Frontal cortex (tissue), 4 donors: ENCODE results near the gene CAPZA2. TPM values are rescaled to one million over a fixed set of nuclear protein-coding genes. Genes with fewer than 3 reads are reported as not detected.
"Not testable (repeated sequence)": the region's sequence is repeated elsewhere in the genome, so short reads cannot be mapped to it uniquely, and the experiment has no call there.

ENCODE experiments used
- DNase-seq, 2 donors: peaks; one replicate each; pipeline ENCODE4 v3.0.0; 2012; ENCODE audit warnings: low spot score in 2 of 2
- FAIRE-seq: peaks from 2 replicates; lab custom pipeline; 2012; peaks lifted over from hg19 to GRCh38; lab: Jason Lieb, UNC
- total RNA-seq: library from RNA; depleted of rRNA; stranded (reverse); fragments of >200 nt; gene quantifications from one replicate; pipeline ENCODE4 v1.2.3, GENCODE V29; 2014
- donor health status: control.
- donor health status: control.
- donor health status: control.

CAPZA2 gene
- 154 TPM for total RNA-seq

DNA sequence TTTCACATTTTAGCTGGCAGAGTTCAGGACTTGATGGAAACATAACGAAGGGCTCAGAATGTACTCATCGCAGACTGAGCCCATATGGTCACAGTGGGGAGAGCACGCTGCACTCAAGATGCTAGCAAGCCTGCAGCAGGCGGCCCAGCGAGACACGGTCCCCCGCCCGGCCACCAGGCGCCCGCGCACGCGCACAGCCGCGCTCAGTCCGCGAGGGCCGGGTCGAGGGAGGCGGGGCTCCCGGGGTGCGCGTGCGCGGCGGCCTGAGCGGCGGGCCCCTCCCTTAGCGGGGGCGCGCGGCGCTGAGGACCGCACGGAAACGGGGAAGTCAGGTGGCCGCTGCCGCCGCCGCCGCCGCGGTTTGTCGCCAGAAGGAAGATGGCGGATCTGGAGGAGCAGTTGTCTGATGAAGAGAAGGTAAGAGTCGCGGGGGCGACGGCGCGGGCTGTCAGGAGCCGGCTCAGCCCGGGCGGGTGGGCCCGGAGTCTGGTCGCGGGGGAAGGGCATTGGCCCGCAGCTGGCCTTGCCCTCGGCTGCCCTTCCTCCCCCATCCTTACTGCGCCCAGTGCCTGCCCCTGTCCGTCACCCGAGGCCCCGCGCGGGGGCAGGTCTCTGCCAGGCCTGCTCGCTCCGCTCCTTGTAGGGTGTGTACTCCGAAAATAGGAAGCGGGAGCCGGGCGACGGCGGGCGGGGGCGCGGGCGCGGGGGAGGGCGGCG lies at the start of gene CAPZA2:
Gene CAPZA2, plus strand, starts transcription at position 354 of the 717 bp plus-strand sequence. Its CDS starts 25 bp downstream, at position 379.
- DNase-seq (peak; percentile 97 to 98), FAIRE-seq (no peak)

DNA sequence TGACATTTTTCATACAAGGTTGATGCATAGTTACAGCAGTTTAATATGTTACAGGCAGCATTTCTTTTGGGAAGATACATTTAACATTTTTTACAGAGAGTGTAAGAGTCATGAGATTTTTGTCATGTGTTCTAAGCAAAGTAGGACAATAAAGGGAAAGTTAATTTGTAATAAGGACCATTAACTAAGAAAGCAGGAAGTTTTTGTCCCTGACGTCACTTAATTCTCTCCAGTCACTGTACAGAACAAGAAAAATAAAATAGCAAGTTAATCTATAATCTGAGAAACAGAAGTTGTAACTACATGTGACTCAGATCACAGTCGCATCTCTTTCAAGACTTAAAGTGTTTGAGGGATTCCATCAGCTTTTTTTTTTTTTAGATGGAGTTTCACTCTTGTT lies 49.5 kb upstream of the CAPZA2 start:
- DNase-seq (no peak), FAIRE-seq (no peak)

DNA sequence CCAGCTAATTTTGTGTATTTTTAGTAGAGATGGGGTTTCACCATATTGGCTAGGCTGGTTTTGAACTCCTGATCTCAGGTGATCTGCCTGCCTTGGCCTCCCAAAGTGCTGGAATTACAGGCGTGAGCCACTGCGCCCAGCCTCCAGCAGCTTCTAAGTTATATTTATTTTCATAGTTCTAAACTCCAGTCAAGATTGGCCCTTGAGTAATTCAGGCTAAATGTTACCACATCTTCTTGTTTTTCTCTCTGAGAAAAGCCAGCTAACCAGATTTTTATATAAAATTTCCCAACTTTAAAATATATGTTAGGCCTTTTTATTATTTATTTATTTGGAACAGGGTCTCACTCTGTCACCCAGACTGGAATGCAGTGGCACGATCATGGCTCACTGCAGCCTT lies 49.0 kb upstream of the CAPZA2 start:
- not testable (repeated sequence) for FAIRE-seq, DNase-seq

DNA sequence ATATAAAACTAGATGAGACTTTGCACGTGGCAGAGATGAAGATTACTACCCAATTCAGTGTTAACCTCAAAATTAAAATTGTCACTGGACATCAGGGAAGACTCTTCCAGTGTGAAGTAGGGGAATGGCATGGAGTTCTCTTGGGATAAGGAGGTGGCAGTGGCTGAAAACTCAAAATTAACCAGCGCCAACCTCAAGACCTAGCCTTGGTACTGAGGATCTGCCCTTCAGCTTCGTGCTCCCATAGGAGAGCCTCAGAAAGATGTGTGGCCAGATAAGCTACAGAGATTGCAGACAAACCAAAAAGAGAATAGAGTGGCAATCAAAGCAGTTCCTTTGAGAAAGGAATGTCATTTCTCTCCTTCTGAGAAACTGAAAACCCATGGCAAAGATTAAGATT lies 47.3 kb upstream of the CAPZA2 start:
- FAIRE-seq (no peak), DNase-seq (no peak)

DNA sequence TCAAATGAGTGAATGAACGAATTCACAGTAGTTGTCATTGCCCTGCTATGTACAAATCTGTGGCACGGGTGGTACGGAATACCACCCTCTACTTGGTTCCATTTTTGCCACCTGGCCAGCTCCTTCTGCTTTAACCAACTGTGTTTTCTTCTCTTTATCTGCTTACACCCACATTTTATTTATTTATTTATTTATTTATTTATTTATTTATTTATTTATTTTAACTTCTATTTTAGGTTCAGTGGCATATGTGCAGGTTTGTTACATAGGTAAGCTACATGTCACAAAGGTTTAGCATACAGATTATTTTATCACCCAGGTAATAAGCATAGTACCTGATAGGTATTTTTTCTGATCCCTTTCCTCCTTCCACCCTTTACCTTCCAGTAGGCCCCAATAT lies 42.2 kb upstream of the CAPZA2 start:
- FAIRE-seq = no peak
- no peak for DNase-seq

DNA sequence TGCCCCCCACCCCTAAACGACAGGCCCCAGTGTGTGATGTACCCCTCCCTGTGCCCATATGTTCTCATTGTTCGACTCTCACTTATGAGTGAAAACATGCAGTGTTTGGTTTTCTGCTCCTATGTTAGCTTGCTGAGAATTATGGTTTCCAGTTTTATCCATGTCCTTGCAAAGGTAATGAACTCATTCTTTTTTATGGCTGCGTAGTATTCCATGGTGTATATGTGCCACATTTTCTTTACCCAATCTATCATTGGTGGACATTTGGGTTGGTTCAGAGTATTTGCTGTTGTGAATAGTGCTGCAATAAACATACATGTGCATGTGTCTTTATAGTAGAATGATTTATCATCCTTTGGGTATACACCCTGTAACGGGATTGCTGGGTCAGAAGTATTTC lies 40.7 kb upstream of the CAPZA2 start:
- not testable (repeated sequence) for DNase-seq, FAIRE-seq

DNA sequence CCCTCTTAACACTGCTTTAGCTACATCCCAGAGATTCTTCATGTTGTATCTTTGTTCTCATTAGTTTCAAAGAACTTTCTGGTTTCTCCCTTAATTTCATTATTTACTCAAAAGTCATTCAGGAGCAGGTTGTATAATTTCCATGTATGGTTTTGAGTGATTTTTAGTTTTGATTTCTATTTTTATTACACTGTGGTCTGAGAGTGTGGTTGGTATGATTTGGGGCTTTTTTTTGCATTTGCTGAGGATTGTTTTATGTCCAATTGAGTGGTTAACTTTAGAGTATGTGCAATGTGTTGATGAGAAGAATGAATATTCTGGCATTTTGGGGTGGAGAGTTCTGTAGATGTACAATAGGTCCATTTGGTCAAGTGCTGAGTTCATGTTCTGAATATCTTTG lies 37.9 kb upstream of the CAPZA2 start:
- DNase-seq = no peak
- no peak for FAIRE-seq

DNA sequence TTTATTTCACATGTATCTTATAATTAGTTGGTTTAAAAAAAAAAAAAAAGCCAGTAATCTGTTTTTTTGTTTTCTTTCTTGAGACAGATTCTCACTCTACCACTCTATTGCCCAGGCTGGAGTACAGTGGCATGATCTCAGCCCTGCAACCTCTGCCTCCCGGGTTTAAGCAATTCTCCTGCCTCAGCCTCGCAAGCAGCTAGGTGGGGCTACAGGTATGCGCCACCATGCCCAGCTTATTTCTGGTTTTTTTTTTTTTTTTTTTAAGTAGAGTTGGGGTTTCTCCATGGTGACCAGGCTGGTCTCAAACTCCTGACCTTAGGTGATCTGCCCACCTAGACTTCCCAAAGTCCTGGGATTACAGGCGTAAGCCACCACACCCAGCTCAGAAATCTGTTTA lies 34.1 kb upstream of the CAPZA2 start:
- DNase-seq (no peak), FAIRE-seq (no peak)

DNA sequence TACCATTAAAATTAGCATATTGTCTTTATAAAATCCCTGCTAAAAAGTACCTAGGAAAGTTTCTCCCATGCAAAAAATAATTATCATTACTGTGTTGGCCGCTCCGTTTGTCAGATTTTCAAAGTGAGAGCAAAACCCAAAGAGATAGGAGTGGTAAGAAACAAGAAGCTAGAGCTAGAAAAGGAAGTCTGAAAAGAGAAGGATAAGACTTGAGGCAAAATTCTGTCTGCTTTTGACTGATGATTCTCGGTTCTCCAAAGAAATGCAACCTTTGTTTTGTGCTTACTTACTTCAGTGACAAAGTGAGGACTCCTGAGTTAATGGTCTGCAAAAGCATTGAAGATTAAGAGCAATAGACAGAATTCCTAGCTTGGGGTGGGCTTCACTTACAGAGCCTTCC lies 33.3 kb upstream of the CAPZA2 start:
- DNase-seq (no peak), FAIRE-seq (no peak)

DNA sequence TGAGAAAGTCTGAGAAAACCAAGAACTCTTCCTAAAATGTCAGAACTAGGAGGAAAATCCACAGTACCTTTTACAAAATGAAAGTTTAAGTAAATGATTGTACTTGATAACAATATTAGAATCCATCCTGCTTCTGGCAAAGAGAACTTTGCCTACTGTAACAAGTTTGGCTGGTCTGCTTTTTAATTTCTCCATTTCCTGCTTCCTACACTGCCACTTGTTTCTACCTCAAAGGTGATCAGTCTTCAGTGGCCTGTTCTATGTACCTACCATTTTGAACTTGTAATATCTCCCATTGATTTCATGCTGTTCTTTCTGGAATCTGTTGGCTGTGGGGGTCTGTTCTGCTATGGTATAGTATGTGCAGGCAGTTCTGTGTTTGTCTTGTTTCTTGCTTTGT lies 32.9 kb upstream of the CAPZA2 start:
- FAIRE-seq (no peak), DNase-seq (no peak)

DNA sequence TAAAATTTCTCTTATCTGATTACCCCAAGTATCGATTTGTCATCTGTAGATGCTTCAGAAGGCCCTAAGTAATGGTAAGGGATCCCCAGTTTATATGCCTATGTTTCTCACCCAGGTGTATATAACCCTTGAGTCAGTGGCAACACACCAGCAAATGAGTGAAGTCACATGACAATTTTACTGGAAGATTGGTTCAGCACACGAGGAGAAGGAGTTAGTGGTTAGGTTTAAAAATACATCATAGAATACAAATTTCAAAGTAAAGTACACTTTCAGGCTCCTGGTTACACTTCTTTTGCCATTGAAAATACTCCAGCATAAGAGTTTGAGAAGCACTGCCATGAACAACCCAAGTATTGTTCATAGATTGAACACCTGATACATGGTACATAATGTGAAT lies 29.7 kb upstream of the CAPZA2 start:
- FAIRE-seq = no peak
- DNase-seq = no peak

DNA sequence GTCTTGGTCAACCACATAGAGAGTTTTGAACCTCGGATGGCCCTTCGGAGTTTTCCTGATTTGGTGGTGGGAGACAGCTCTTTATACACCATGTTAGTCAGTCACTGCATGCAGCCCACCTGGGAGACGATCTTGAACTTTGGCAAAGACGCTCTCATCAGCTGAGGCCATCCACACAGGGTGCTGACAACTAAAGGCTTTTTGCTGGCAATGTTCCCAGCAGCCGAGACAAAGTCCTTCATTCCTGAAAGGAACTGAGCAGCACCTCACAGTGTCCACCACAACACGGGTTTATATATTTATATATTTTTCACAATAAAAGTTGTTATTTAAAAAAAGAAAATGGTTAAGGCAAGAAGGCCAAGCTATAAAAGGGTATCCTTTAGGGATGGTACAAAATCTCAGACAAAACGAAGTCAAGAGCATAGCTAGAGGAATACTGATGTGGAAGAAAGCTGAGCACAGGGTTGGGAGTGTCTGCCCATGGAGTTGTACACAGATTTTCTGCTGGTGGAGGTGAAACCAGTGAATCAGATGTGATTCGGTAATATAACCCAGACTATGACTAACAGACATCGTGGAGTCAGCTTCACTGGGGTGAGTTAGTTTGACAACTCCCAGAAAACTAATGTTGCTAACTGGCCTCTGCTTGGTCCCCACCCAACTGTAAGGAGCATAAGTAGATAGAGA lies 27.4 kb upstream of the CAPZA2 start:
- no peak for FAIRE-seq

DNA sequence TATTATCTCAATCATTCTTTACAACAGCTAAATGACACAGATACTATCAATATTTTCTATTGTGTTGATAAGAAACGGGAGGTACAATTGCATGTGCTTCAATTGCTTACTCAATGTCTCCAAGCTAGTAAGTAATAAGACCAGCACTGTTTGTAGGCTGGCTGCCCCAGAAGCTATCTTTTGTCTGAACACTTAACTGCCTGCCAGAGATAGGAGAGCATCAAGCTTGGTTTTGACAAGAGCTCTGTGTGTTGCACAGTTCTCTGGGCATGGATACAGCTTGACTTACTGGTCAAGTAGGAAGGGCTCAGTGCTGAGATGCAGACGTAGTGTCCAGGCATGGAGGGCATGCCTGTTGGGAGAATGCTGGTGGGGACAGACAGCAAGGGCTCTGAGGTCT lies 26.3 kb upstream of the CAPZA2 start:
- no peak for DNase-seq

More for the DNA sequence above, 27.4 kb upstream of the CAPZA2 start:
- no peak for DNase-seq

DNA sequence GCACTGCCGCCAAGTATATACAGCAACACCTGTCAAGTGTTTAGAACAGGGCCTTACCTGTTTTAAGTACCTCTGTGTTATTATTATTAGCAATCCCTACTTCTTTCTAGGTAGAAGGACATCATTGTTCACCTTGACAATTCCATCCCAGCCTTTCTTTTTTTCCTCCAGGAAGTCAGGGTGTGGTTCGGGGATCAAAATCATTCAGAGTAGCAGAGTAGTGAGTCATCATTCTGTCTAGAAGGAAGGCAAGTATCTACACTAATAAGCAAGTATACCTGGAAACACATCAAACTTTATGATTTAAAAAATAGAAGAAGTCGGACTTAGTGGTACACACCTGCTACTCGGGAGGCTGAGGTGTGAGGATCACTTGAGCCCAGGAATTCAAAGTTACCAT lies 25.5 kb upstream of the CAPZA2 start:
- DNase-seq (no peak), FAIRE-seq (no peak)

More for the DNA sequence above, 26.3 kb upstream of the CAPZA2 start:
- FAIRE-seq = no peak

DNA sequence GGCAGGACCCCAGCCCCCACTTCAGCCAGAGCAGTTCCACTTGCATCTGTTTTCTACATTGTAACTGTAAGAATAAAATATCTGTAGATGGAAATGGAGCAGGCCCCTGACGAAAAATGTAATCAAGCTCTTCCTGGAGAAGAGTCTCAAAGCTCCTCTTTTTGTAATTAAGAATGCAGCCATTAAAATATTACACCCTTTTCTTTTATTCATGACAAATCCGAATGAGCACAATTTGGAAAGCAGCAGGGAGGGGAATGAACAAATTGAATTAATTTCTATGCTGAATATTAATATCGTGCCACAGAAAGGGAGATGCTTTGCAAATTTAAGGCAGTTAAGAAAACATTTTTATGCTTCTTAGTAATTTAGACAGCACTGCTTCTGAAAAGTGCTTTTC lies 24.8 kb upstream of the CAPZA2 start:
- DNase-seq (no peak), FAIRE-seq (no peak)

DNA sequence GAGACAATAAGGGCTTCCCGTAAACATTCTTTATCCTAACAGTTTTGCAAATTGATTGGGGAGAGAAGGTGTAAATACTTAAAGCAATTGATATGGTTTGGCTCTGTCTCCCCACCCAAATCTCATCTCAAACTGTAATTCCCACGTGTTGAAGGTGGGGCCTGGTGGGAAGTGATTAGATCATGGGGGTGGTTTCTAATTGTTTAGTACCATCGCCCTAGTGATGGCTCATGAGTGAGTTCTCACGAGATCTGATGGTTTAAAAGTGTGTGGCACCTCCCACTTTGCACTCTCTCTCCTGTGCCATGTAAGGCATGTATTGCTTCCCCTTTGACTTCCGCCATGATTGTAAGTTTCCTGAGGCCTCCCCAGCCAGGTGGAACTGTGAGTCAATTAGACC lies 22.1 kb upstream of the CAPZA2 start:
- DNase-seq = no peak
- no peak for FAIRE-seq

DNA sequence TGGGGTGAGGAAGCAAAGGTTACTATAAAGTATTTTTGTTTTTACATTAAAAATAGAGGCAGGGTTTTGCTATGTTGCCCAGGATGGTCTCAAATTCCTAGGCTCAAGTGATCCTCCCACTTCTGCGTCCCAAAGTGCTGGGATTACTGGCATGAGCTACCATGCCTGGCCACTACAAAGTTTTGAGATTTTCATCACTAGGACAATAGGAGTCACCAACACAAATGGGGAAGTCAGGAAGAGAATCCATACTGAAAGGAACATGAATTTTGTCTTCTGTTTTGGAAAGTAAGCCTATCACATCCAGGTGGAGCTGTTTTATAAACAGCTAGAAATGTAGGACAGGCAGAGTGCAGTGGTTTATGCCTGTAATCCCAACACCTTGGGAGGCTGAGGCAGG lies 20.0 kb upstream of the CAPZA2 start:
- FAIRE-seq = no peak
- DNase-seq = no peak

DNA sequence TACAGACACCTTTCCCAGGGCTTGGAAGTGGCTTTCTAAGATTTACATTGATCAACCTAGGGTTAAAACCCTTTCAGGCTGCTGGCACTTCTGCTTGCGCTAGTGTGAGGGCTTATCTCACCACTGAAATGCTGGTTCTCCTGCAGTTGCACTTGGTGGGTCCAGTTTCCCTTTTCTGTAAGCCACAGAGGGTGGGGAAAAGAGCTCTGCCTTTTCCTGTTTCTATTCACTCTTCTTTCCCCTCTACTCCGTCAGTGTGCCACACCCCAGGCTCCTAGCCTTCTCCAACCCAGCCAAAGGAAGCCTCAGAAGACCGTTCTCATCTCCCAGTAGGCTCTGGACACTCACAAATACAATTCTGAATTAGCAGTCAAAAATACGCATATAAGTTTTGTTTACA lies 19.0 kb upstream of the CAPZA2 start:
- no peak for FAIRE-seq
- DNase-seq = no peak

DNA sequence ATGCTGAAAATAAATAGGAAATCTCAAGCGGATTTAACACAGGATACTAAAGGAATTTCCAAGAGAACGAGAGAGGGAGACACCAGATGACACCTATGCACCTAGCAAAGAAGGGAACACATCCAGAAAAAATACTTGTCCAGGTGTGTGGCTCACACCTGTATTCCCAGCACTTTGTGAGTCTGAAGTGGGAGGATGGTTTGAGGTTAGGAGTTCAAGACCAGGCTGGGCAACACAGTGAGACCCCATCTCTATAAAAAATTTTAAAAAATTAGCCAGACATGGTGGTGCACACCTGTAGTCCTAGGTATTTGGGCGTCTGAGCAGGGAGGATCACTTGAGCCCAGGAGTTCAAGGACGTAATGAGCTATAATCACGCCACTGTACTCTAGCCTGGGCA lies 11.2 kb upstream of the CAPZA2 start:
- DNase-seq = no peak
- FAIRE-seq = no peak

DNA sequence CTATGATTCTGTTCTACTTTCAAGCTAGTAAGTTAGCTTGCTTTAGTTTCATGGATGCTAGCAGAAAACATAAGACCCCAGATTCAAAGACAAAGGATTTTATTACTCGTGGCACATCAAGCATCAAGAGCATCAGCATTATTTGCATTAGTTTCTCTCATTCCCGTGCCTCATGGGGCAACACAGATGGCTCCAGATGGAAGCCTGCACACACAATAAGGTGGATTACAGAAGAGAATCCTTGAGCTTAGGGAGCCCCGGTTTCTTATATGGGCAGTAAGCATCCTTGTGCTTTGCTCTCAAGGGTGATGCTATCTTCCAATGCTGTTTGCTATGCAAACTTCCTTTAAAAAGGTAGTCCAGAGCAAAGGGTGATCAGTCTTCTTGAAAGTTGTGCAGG lies 10.7 kb upstream of the CAPZA2 start:
- DNase-seq (no peak), FAIRE-seq (no peak)

DNA sequence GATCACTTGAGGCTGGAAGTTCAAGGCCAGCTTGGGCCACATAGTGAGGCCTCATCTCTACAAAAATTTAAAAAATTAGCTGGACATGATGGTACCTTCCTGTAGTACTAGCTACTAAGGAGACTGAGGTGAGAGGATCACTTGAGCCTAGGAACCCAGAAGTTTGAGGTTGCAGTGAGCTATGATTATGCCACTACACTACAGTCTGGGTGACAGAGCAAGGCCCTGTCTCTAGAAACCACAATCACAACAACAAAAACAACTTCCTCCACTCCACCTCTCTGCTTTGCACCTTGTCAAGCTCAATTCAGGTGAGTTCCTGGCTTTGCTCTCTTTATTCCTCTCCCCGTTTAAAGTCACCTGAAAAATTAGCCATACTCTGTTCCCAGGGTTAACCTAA lies 8.3 kb upstream of the CAPZA2 start:
- DNase-seq (no peak), FAIRE-seq (no peak)

DNA sequence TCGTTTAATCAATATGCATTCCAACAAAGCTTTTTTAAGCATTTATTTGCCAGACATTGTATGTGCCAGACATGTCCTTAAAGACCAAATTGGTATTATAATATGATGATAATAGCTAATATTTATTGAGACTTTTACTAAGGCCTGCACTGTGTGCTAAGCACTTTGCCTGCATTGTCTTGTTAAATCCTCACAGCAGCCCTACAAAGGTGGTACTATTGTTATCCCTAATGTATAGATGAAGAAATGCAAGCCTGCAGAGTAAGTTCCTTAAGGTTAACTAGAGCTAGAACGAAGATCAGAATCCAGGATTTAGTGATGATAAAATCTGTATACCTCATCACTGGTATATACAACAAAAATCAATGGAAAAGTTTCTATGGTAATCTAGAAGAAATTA lies 5.3 kb upstream of the CAPZA2 start:
- DNase-seq (no peak), FAIRE-seq (no peak)
